BLaER1 treated with 17β-estradiol and CSF1 and Interleukin-3, amounts not matched to agents 10 nM and 100 nM (cell line): Measurements from ENCODE around the gene MTA3.

Source experiments
- H3K27ac ChIP-seq, 11 experiments: shearing (Covaris generic); formaldehyde crosslinking; 2 replicates each; pipeline ENCODE4 v1.8.1; 2022
- H3K27me3 ChIP-seq, 11 experiments: shearing (Covaris generic); formaldehyde crosslinking; 2 replicates each; pipeline ENCODE4 v1.8.1; 2022
- H3K36me3 ChIP-seq, 11 experiments: shearing (Covaris generic); formaldehyde crosslinking; 2 replicates each; pipeline ENCODE4 v1.8.1; 2022
- H3K4me1 ChIP-seq, 10 experiments: shearing (Covaris generic); formaldehyde crosslinking; 2 replicates each; pipeline ENCODE4 v1.8.1; 2022
- H3K4me2 ChIP-seq, 11 experiments: shearing (Covaris generic); formaldehyde crosslinking; 2 replicates each; pipeline ENCODE4 v1.8.1; 2022
- H3K4me3 ChIP-seq, 10 experiments: shearing (Covaris generic); formaldehyde crosslinking; 2 replicates each; pipeline ENCODE4 v1.8.1; 2022
- H3K9ac ChIP-seq, 11 experiments: shearing (Covaris generic); formaldehyde crosslinking; 2 replicates each; pipeline ENCODE4 v1.8.1; 2022
- H3K9me3 ChIP-seq, 11 experiments: shearing (Covaris generic); formaldehyde crosslinking; replicated peaks in 1 of 11; 2 replicates each; pipeline ENCODE4 v1.8.1; 2022
- H4K20me1 ChIP-seq, 11 experiments: shearing (Covaris generic); formaldehyde crosslinking; 2 replicates each; pipeline ENCODE4 v1.8.1; 2022
- Cebpa-rat ChIP-seq, 11 experiments: shearing (Covaris generic); IDR thresholded peaks; 2 replicates each; pipeline ENCODE4 v1.8.1; 2022

Gene MTA3

GRCh38 chr2:42568401-42569115 is at the start of gene MTA3:
MTA3 (plus strand) TSS chr2:42568632; CDS start chr2:42568746, 114 bp downstream.
- no peak for TF ChIP-seq Cebpa-rat (IDR thresholded peaks at IDR 0.05)
- Histone ChIP-seq H3K36me3 (peaks cover 16 to 32% (median 21%) of the 10 kb centered on the region in 11 experiments; a peak in 20 of 22 replicates), H3K9ac (peak within 1 kb of the TSS; percentile 79 to 90 (median 86)), H3K27ac (peak within 1 kb of the TSS; percentile 74 to 91 (median 81); a peak in 21 of 22 replicates), H3K4me3 (peak within 1 kb of the TSS; percentile 58 to 76 (median 68)), H3K9me3 (peaks cover 0 to 6% (median 0%) of the 10 kb centered on the region in 11 experiments; a peak in 2 of 22 replicates), H3K4me1 (peaks cover 11 to 38% (median 33%) of the 10 kb centered on the region in 10 experiments), H3K4me2 (peak within 1 kb of the TSS; percentile 75 to 92 (median 87)), H3K27me3 (no peaks in the 10 kb centered on the region), H4K20me1 (no peaks in the 10 kb centered on the region)

- Histone ChIP-seq H3K4me3 (no peak overlapping the region), H4K20me1 (no peaks in the 10 kb centered on the region), H3K36me3 (no peaks in the 10 kb centered on the region), H3K27ac (no peak overlapping the region), H3K4me1 (no peaks in the 10 kb centered on the region), H3K27me3 (no peaks in the 10 kb centered on the region), H3K9ac (no peak overlapping the region), H3K4me2 (no peak overlapping the region), H3K9me3 (0 out of 22 replicates have a peak, but pooled peaks cover 0 to under 1% (median 0%) of the 10 kb centered on the region in 11 experiments)
- no peak for TF ChIP-seq Cebpa-rat (IDR thresholded peaks at IDR 0.05)
Measured at GRCh38 chr2:42519624-42520023, 48.8 kb upstream of the MTA3 start.

DNA sequence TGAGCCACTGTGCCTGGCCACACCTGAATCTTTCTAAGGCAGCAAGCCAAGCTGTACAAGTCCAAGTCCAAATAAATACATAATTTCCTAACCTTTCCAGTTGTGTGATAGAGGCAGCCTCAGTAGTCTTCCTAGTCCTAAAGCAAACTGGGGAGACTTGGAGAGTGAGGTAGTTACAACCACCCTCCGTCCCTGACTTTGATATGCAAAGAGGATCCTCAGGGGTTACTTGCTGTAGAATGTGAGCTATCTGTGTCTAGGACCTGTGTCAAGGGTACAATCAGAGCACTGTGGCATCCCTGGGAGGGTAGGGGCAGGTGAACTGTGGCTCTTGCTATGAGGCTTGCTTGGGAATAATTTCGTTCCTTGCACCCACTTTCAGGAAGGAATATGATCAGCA is 46.4 kb upstream of the MTA3 start:
- H3K4me2 ChIP-seq = no peak overlapping the region
- H3K36me3 ChIP-seq = no peaks in the 10 kb centered on the region
- H3K27ac ChIP-seq = no peak overlapping the region
- H4K20me1 ChIP-seq = no peaks in the 10 kb centered on the region
- peaks cover 4 to 23% (median 19%) of the 10 kb centered on the region in 11 experiments; a peak in 18 of 22 replicates for H3K9me3 ChIP-seq
- H3K9ac ChIP-seq = no peak overlapping the region
- no peak overlapping the region for H3K4me3 ChIP-seq
- H3K4me1 ChIP-seq = no peaks in the 10 kb centered on the region
- H3K27me3 ChIP-seq = no peaks in the 10 kb centered on the region
- TF ChIP-seq Cebpa-rat (IDR thresholded peaks at IDR 0.05) = no peak

GRCh38 chr2:42523341-42523740 is 45.1 kb upstream of the MTA3 start:
- Histone ChIP-seq H3K9me3 (peaks cover 4 to 29% (median 23%) of the 10 kb centered on the region in 11 experiments; a peak in 18 of 22 replicates), H3K4me1 (no peaks in the 10 kb centered on the region), H3K9ac (no peak overlapping the region), H3K4me2 (no peak overlapping the region), H4K20me1 (no peaks in the 10 kb centered on the region), H3K27me3 (no peaks in the 10 kb centered on the region), H3K36me3 (no peaks in the 10 kb centered on the region), H3K4me3 (no peak overlapping the region), H3K27ac (no peak overlapping the region)
- no peak for TF ChIP-seq Cebpa-rat (IDR thresholded peaks at IDR 0.05)

DNA sequence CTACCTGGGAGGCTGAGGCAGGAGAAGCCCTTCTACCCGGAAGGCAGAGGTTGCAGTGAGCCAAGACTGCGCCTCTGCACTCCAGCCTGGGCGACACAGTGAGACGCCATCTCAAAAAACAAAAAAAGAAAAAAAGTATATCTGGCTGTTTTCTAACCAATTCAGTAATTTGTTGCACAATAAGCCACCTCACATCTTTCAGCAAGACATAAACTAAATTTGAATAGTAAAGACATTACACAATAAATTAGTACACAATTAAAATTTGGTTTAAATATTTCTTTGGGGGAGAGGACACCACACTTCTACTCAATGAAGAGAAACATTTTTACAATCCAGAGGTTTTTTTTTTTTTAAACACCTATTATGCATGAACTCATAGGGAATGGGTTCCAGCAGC is 36.0 kb upstream of the MTA3 start:
- H4K20me1 ChIP-seq = no peaks in the 10 kb centered on the region
- no peak overlapping the region for H3K27ac ChIP-seq
- no peaks in the 10 kb centered on the region for H3K36me3 ChIP-seq
- H3K9me3 ChIP-seq = peaks cover 0 to 5% (median 0%) of the 10 kb centered on the region in 11 experiments; a peak in 3 of 22 replicates
- H3K4me1 ChIP-seq = no peaks in the 10 kb centered on the region
- no peaks in the 10 kb centered on the region for H3K27me3 ChIP-seq
- H3K4me2 ChIP-seq = no peak overlapping the region
- TF ChIP-seq Cebpa-rat (IDR thresholded peaks at IDR 0.05) = peak in 2 of 11 experiments; percentile 28 to 39; a peak in 2 of 22 replicates
- no peak overlapping the region for H3K4me3 ChIP-seq
- no peak overlapping the region for H3K9ac ChIP-seq

DNA sequence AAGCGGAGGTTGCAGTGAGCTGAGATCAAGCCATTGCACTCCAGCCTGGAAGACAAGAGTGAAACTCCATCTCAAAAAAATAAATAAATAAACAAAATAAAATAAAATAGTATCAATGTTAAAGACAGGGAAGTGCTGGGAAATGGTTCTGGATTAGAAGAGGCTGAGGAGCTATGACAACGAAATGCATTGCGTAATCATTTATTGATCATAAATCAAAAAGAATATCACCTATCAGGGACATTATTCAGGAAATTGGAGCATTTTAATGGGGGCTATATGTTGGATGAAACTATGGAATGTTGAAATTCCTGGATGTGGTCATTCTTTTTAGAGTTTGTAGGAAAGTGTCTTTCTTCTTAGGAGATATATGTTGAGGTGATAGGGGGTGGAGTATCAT is 30.9 kb upstream of the MTA3 start:
- no peaks in the 10 kb centered on the region for H3K36me3 ChIP-seq
- no peaks in the 10 kb centered on the region for H4K20me1 ChIP-seq
- peaks cover 0 to 8% (median 5%) of the 10 kb centered on the region in 10 experiments; a peak in 10 of 20 replicates for H3K4me1 ChIP-seq
- no peak overlapping the region for H3K4me2 ChIP-seq
- no peak overlapping the region for H3K27ac ChIP-seq
- no peaks in the 10 kb centered on the region for H3K27me3 ChIP-seq
- no peak overlapping the region for H3K9ac ChIP-seq
- TF ChIP-seq Cebpa-rat (IDR thresholded peaks at IDR 0.05) = peak in 5 of 11 experiments; percentile 34 to 81 (median 43); a peak in 5 of 22 replicates
- peaks cover 0 to 16% (median 7%) of the 10 kb centered on the region in 11 experiments; a peak in 8 of 22 replicates for H3K9me3 ChIP-seq
- H3K4me3 ChIP-seq = no peak overlapping the region

- Histone ChIP-seq H3K9me3 (peaks cover 0 to 16% (median 7%) of the 10 kb centered on the region in 11 experiments; a peak in 9 of 22 replicates), H3K4me2 (peak overlapping the region in 2 of 11 experiments; percentile 15 to 32; a peak in 1 of 22 replicates)
Measured at GRCh38 chr2:42542871-42543270, 25.6 kb upstream of the MTA3 start.

DNA sequence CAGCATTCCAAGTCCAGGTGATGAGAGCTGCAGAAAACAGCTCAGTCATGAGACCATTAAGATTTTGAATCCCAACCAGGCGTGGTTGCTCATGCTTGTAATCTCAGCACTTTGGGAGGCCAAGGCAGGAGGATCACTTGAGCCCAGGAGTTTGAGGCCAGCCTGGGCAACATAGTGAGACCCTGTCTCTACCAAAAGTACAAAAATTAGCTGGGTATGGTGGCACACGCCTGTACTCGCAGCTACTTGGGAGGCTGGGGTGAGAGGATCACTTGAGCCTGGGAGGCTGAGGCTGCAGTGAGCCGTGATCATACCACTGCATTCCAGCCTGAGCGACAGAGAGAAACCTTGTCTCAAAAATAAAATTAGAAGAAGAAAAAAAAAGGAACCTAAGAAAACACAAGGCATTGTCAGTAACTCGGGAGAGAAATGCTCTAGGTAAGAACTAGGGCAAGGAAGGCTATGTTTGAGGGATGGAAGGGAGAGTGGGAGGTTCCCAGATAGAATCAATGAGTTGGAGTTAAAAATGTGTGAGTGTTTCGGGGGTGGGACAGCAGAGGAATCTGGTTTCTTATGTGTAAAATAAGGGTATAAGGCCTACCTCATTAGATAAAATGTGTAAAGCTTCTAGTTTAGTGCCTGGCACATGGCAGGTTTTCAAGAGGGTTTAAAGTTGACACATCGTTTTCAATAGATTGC is 23.3 kb upstream of the MTA3 start:
- TF ChIP-seq Cebpa-rat (IDR thresholded peaks at IDR 0.05) = no peak
- Histone ChIP-seq H3K36me3 (no peaks in the 10 kb centered on the region), H3K9ac (no peak overlapping the region), H3K27ac (no peak overlapping the region), H3K9me3 (peaks cover 0 to 3% (median 0%) of the 10 kb centered on the region in 11 experiments; a peak in 2 of 22 replicates), H3K4me1 (peaks cover 5 to 30% (median 16%) of the 10 kb centered on the region in 10 experiments; a peak in 17 of 20 replicates), H3K4me3 (no peak overlapping the region), H3K4me2 (no peak overlapping the region), H4K20me1 (no peaks in the 10 kb centered on the region), H3K27me3 (no peaks in the 10 kb centered on the region)

More at GRCh38 chr2:42542871-42543270, 25.6 kb upstream of the MTA3 start:
- no peaks in the 10 kb centered on the region for H3K36me3 ChIP-seq
- H4K20me1 ChIP-seq = no peaks in the 10 kb centered on the region
- H3K4me1 ChIP-seq = peaks cover 5 to 38% (median 19%) of the 10 kb centered on the region in 10 experiments; a peak in 18 of 20 replicates
- H3K4me3 ChIP-seq = no peak overlapping the region
- no peak overlapping the region for H3K9ac ChIP-seq
- H3K27me3 ChIP-seq = no peaks in the 10 kb centered on the region
- no peak overlapping the region for H3K27ac ChIP-seq
- no peak for TF ChIP-seq Cebpa-rat (IDR thresholded peaks at IDR 0.05)

DNA sequence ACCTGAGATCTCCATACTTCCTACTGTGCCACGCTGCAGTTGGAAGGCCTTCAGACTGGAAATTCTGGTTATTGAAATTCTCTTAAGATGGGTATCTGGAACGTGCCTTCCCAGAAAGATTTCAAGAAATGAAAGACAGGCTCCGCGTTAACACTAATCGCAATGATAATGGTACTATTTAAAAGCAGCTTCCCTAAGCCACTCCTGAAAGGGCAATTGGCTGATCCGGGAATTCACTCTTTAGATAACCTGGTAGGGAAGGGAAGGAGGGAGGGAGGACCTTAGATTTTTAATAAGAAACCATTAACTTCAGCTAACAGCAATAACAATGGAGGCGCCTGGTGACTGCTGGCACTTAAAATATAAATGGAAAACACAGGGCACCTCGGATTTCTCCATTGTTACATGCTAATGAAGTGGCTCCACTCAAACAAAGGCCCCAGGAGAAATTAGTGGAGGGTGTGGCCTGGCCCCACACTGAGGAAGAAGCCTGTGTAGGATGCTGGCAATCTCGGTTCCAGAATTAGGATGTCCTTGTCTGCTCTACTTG is 22.5 kb upstream of the MTA3 start:
- no peaks in the 10 kb centered on the region for H3K36me3 ChIP-seq
- H3K9me3 ChIP-seq = peaks cover 0 to 3% (median 0%) of the 10 kb centered on the region in 11 experiments; a peak in 2 of 22 replicates
- no peaks in the 10 kb centered on the region for H3K27me3 ChIP-seq
- H4K20me1 ChIP-seq = no peaks in the 10 kb centered on the region
- no peak overlapping the region for H3K9ac ChIP-seq
- peak overlapping the region in 3 of 11 experiments; percentile 0 to 21 (median 9); a peak in 4 of 22 replicates for H3K27ac ChIP-seq
- H3K4me1 ChIP-seq = peaks cover 5 to 30% (median 16%) of the 10 kb centered on the region in 10 experiments; a peak in 17 of 20 replicates
- no peak for TF ChIP-seq Cebpa-rat (IDR thresholded peaks at IDR 0.05)
- H3K4me3 ChIP-seq = no peak overlapping the region
- H3K4me2 ChIP-seq = peak overlapping the region in 3 of 11 experiments; percentile 1 to 56 (median 24); a peak in 5 of 22 replicates
